Activated CD8-positive, alpha-beta memory T cell treated with anti-CD3 and anti-CD28 coated beads for 4 hours (primary cell): ENCODE data around the gene ITGAE.
"Not testable (repeated sequence)": the region's sequence is repeated elsewhere in the genome, so short reads cannot be mapped to it uniquely, and the experiment has no call there.

ENCODE experiments used
- DNase-seq, 2 donors: peaks; one replicate each; pipeline ENCODE4 v3.0.0-alpha.2; 2020; ENCODE audit warnings: low read depth in 2 of 2

ITGAE gene

GRCh38 chr17:3795390-3796102, 5.4 kb downstream of the ITGAE start:
- no peak for DNase-seq

DNA sequence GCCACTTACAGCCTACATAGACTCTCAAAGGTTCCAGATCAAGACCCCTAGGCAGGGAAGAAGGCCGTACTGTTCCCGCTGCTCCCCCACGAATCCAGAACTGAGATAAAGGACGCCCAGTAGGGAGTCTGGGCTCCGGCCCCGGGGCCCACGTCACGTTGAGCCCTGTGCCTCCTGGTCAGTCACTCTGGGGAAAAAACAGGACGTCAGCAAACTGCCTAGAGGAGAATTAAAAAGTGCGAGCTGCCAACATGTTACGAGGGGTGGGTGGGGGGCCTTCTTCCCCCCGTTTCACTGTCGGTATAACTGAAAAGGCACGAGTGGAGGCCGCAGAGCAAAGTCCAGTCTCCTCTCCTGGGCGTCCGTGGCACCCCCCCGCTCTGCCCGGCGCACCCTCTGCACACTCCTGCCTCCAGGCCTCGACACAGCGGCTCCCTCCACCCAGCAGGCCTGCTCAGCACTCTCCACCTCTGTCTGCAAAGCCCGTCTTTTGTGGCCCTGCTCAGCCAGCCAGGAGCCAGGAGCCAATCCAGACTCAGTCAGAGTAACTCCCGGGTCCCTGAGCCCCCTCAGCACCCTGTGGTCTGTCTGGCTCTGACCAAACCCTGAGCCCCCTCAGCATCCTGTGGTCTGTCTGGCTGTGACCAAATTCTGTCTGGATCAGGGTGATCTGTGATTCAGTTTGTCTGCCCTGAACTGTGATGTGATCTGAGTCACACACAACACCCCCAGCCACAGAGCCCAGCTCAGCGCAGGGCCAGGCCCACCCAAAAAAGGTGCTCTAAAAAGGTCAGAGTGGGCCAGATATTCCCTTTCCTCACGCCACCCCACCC, 6.2 kb downstream of the ITGAE start:
- peak; percentile 43 to 64 for DNase-seq

GRCh38 chr17:3794152-3794551, 6.8 kb downstream of the ITGAE start:
- DNase-seq: not testable (repeated sequence)

GRCh38 chr17:3793258-3793657, 7.7 kb downstream of the ITGAE start:
- DNase-seq: not testable (repeated sequence)

DNA sequence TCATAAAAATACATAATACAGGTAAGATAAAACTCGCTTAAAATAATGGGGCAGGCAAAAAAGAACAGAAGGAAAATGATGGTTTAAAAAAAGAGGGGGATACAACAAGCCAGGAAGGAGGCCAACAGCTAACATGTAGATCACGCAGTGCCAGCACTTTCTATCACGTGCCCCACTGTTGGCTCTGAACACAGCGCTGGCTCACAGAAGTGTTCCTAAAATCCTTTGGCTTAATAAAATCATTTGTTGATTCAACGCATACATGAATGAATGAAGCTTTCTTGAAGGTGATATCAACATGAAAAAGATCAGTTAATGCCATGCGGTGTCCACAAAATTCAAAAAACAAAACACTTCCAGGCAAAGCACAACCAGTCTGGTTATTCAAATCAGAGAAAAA, 8.5 kb downstream of the ITGAE start:
- DNase-seq: no peak

DNA sequence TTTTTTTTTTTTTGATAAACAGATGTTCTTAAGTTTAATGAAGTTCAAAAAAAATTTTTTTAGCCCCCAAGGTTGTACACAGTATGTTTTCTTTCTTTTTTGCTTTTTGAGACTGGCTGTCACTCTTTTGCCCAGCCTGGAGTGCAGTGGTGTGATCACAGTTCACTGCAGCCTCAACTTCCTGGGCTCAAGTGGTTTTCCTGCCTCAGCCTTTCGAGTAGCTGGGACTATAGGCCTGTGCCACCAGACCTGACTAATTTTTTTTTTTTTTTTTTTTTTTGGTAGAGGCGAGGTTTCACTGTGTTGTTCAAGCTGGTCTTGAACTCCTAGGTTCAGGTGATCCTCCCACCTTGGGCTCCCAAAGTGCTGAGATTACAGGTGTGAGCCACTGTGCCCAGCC, 12.8 kb downstream of the ITGAE start:
- no peak for DNase-seq

GRCh38 chr17:3785323-3785722, 15.7 kb downstream of the ITGAE start:
- DNase-seq: not testable (repeated sequence)

DNA sequence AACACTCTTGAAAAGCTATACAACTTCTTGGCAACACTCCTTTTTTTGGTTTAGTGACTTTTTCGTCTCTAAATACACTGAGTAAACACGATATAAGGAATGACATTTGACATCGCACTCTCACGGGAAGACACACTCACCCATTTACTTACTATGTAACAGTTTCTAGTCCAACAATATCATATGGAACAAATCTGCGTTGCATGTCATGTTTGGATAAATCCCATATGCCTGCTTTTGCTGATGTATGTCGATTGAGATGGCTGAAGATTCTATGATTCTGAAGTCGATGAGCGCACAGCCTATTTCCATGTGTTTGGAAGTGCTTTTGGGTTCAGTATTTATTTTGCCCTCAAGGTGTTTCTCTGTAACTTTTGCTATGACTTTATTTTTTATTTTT, 18.2 kb downstream of the ITGAE start:
- DNase-seq: no peak

GRCh38 chr17:3780986-3781385, 20.0 kb downstream of the ITGAE start:
- DNase-seq: no peak

GRCh38 chr17:3777366-3778120, 23.4 kb downstream of the ITGAE start:
- no peak for DNase-seq

DNA sequence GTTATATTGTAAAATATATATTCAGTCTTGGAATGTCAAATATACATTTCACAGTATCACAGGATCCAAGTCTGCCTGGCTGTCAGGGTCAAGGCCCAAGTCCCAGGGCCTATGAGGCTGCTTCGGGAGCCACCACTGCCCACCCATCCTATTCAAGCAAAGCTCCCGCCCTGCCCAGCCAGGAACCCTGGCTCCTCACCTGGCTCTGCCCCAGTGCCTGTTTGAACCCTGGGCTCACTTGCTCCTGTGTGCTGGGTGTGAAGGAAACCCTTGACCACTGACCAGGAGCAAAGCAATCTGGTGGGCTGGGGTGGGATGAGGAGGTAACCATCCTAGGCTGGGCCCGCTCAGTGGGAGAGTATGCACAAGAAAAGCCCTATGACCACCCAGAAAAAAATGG, 27.0 kb downstream of the ITGAE start:
- DNase-seq: no peak

- no peak for DNase-seq
These were observed 27.5 kb downstream of the ITGAE start for GRCh38 chr17:3773511-3773910.

GRCh38 chr17:3772764-3773163, 28.2 kb downstream of the ITGAE start:
- no peak for DNase-seq

DNA sequence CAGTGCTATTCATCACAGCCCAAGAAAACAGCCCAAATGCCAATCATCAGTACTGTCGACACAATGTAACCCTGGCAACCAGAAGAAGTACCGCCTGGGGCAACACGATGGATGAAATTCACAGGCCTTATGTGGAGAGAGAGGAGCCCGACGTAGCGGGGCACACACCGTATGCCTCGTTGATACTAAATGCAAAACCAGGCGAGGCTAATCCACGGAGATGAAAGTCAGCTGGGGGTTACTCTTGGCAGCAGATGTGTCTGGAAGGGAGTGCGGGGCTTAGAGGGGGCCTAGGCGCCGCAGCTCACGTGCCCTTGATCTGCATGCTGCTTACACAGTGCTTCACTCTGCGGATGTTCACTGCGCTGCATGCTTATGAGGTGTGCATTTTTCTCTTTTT, 29.8 kb downstream of the ITGAE start:
- no peak for DNase-seq

- DNase-seq: peak in 1 of 2 donors; percentile 27
These were observed 30.5 kb downstream of the ITGAE start for GRCh38 chr17:3770466-3770865.

- no peak for DNase-seq
These were observed 32.2 kb downstream of the ITGAE start for GRCh38 chr17:3768769-3769168.

DNA sequence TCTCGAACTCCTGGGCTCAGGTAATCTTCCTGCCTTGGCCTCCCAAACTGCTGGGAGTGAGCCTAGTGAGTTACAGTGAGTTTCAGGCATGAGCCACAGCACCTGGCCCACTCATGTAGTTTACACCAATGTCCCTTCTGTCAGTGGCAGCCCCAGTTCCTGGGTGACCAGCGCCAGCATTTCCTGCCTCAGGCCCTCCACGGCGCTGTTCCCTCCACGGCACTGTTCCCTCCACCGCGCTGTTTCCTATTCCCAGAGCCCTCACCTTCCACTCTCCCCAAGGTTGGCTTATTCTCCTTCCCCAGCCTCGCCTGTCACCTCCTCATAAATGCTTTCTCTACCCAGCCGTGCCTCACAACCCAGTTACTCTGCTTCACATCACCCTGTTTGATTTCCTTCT, 32.6 kb downstream of the ITGAE start:
- DNase-seq: no peak

DNA sequence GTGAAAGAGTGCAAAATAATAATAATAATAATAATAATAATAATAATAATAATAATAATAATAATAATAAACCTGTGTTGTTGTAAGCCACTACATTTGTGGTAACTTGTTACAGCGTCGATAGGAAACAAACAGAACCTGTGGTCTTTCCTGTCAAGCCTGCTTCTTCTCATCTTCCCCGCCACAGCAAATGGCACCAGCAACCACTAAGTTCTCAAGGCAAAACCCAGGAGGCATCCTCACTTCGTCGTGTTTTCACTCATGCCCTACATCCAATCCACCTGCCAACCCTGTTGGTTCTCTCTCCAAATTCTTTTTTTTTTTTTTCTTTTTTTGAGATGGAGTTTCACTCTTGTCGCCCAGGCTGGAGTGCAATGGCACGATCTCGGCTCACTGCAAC, 34.2 kb downstream of the ITGAE start:
- DNase-seq: no peak

DNA sequence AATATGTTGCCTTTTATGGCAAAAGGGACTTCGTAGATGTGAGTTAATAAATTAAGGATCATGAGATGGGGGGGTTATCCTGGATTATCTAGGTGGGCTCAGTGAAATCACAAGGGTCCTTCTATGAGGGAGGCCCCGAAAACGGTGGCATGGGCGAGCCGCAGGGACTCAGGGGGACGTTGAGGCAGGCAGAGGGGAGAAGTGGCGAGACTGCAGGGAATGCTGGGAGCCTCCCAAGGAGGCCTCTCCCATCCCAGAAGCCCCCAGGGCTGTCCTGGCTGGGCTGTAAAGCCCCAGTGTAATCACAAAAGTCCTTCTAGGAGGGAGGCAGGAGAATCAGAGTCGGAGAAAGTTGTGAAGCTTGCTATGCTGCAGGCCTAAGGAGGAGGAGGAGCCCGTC, 35.0 kb downstream of the ITGAE start:
- DNase-seq: no peak

DNA sequence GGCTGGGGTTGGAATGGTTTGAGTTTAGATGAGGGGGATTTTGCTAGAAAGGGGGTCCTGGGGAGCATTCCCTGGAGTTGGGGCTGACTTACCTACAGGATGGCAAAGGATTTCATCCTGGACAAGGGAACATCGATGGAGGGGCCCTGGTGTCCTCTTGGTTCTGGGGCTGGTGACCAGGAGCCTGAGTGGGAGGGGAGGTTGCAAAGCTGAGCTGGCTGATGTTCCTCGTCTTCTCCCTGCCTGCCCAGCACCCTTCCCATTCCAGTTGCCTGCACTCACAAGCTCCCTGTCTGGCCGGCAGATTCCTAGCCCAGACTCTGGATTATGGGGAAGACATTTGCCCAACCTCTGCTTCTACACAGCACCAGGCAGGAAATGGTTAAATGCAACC, 37.2 kb downstream of the ITGAE start:
- DNase-seq: no peak

GRCh38 chr17:3762922-3763776, 37.8 kb downstream of the ITGAE start:
- DNase-seq: no peak
